Pancreas (tissue), 10 donors: ENCODE measurements around the gene TRIM8. TPM values are rescaled to one million over a fixed set of nuclear protein-coding genes. Genes with fewer than 3 reads are reported as not detected.

Experiments used
- ATAC-seq, 4 donors: fragments of 200-7000 bp; cut with Tn5 transposase; one replicate each; pipeline versions ENCODE4 v1.8.0 to v1.9.1; 2020; ENCODE audit warnings: mild to moderate bottlenecking in 4 of 4, moderate library complexity in 4 of 4
- DNase-seq, 6 donors: peaks; one replicate each; pipeline ENCODE4 v3.0.0-alpha.2; 2020
- FAIRE-seq: peaks from 2 replicates; lab custom pipeline; 2012; peaks lifted over from hg19 to GRCh38; lab: Jason Lieb, UNC
- H3K27ac ChIP-seq, 4 donors: fragments of 200-600 bp; sonication (generic); 1 replicate in 3 of 4; 2 replicates in 1 of 4; pipeline versions ENCODE4 v1.5.0 to v1.8.0; 2020
- H3K27me3 ChIP-seq, 4 donors: fragments of 200-600 bp; one replicate each; pipeline ENCODE4 v1.8.0; 2021
- H3K36me3 ChIP-seq, 3 donors: fragments of 200-600 bp; sonication (generic) in 1 of 3; one replicate each; pipeline versions ENCODE4 v1.5.0 to v1.8.0; 2020 to 2021
- H3K4me1 ChIP-seq, 3 donors: fragments of 200-600 bp; one replicate each; pipeline ENCODE4 v1.8.0; 2021
- H3K4me3 ChIP-seq, 4 donors: fragments of 200-600 bp; sonication (generic) in 2 of 4; one replicate each; pipeline versions ENCODE4 v1.5.0 to v1.8.0; 2020 to 2021
- H3K9me3 ChIP-seq, 4 donors: fragments of 200-600 bp; one replicate each; pipeline ENCODE4 v1.8.0; 2021
- WGBS, 2 donors: extraction: QIAGEN DNeasy Blood & Tissue Kit; methylation state at CpG; one replicate each; pipeline ENCODE4 v1.1.7; 2013; 5-methylcytosine and 5-hydroxymethylcytosine counted together
- intact Hi-C, 3 donors: fragments of 100-400 bp; cut with DNase I; formaldehyde crosslinking; loops; one replicate each; pipeline versions ENCODE4 v1.11.1 to v1.14.2; 2022
- polyA plus RNA-seq, 2 donors: library from polyadenylated mRNA; stranded (reverse); fragments of 200-250 nt; gene quantifications; one replicate each; pipeline ENCODE4 v1.2.3, GENCODE V29; 2013
- total RNA-seq, 6 donors: library from RNA; stranded (reverse); fragmentation: NEBNext Ultra II Directional in 4 of 6; extraction: Animal tissue kit (Norgen Biotek cat#: 25700) in 4 of 6; gene quantifications; one replicate each; pipeline versions ENCODE4 v1.2.1 to v1.2.4, GENCODE V29; 2021 to 2023
- TF ChIP-seq, protein P1 (sequence below), 4 donors: fragments of 200-600 bp; sonication (generic) in 3 of 4; IDR thresholded peaks; one replicate each; pipeline versions ENCODE4 v1.5.0 to v1.8.0; 2021; ENCODE audit warnings: antibody characterized with exemption in 4 of 4
- donor health status: healthy with polysubstance abuse.
- donor health status: DM: no; HTN: no; CAD: no; lungs with moderate emphysema.
- donor health status: DM: no; HTN: no; CAD: no.
- donor health status: control.
- donor health status: control.
- donor health status: Bipolar disorder and iron deficiency.
- donor health status: DM: yes; HTN: yes; CAD: no.
- donor health status: DM: no; HTN: no; CAD: no.
- donor health status: DM: no; HTN: no; CAD: no.
- donor health status: DM: yes; HTN: yes; CAD: no.

TRIM8 gene
- total and polyA plus RNA-seq, 8 donors = 42.2 to 106 (median 74.1) TPM

DNA sequence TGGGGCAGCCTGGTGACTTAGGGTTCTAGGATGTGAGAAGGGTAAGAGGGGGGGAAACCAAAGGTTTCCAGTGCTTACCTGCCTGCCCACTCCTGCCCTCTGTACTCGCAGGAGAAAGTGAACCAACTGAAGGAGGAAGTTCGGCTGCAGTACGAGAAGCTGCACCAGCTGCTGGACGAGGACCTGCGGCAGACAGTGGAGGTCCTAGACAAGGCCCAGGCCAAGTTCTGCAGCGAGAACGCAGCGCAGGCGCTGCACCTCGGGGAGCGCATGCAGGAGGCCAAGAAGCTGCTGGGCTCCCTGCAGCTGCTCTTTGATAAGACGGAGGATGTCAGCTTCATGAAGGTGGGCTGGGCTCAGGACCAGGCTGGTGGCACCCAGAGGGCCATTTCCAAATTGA is 10.7 kb downstream of the TRIM8 start:
- no peak for FAIRE-seq
- peaks cover 0 to 39% (median 27%) of the 10 kb centered on the region in 3 donors for H3K36me3 ChIP-seq

DNA sequence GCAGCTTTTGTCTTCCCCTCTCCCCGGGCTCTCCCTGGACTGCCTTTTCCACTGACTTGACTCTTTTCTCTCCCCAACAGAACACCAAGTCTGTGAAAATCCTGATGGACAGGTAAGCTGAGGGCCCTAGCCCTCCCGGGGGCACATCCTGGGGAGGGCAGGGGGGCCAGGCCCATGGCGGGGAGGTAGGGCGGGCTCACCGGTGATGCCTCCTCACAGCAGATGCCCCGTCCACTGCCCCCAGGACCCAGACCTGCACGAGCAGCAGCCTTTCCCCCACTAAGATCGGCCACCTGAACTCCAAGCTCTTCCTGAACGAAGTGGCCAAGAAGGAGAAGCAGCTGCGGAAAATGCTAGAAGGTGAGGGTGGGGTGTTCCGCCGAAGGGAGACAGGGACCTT is 11.7 kb downstream of the TRIM8 start:
- Histone ChIP-seq H3K27ac (peak overlapping the region in 1 of 4 donors; percentile 80), H3K36me3 (peaks cover 0 to 39% (median 27%) of the 10 kb centered on the region in 3 donors), H3K27me3 (no peaks in the 10 kb centered on the region), H3K4me1 (peaks cover 50 to 60% (median 51%) of the 10 kb centered on the region in 3 donors), H3K4me3 (no peak overlapping the region), H3K9me3 (no peaks in the 10 kb centered on the region)
- FAIRE-seq (no peak), ATAC-seq (no peak), DNase-seq (peak in 1 of 6 donors; percentile 51)
- intact Hi-C loops = no loop called here
- 91 to 95% methylated on average over 12 of the region's 12 CpGs for WGBS, 2 donors
- TF ChIP-seq, protein P1, sequence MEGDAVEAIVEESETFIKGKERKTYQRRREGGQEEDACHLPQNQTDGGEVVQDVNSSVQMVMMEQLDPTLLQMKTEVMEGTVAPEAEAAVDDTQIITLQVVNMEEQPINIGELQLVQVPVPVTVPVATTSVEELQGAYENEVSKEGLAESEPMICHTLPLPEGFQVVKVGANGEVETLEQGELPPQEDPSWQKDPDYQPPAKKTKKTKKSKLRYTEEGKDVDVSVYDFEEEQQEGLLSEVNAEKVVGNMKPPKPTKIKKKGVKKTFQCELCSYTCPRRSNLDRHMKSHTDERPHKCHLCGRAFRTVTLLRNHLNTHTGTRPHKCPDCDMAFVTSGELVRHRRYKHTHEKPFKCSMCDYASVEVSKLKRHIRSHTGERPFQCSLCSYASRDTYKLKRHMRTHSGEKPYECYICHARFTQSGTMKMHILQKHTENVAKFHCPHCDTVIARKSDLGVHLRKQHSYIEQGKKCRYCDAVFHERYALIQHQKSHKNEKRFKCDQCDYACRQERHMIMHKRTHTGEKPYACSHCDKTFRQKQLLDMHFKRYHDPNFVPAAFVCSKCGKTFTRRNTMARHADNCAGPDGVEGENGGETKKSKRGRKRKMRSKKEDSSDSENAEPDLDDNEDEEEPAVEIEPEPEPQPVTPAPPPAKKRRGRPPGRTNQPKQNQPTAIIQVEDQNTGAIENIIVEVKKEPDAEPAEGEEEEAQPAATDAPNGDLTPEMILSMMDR (IDR thresholded peaks at IDR 0.05) = no peak

More for the DNA sequence above, 10.7 kb downstream of the TRIM8 start:
- peaks cover 47 to 60% (median 52%) of the 10 kb centered on the region in 3 donors for H3K4me1 ChIP-seq
- H3K27ac ChIP-seq = peak overlapping the region in 1 of 4 donors; percentile 8
- intact Hi-C loops = no loop called here
- H3K27me3 ChIP-seq = no peaks in the 10 kb centered on the region
- ATAC-seq = no peak
- 74 to 88% methylated on average over 12 of the region's 12 CpGs for WGBS, 2 donors
- H3K4me3 ChIP-seq = no peak overlapping the region
- no peak for DNase-seq
- no peaks in the 10 kb centered on the region for H3K9me3 ChIP-seq
- TF ChIP-seq, protein P1 (IDR thresholded peaks at IDR 0.05) = no peak

DNA sequence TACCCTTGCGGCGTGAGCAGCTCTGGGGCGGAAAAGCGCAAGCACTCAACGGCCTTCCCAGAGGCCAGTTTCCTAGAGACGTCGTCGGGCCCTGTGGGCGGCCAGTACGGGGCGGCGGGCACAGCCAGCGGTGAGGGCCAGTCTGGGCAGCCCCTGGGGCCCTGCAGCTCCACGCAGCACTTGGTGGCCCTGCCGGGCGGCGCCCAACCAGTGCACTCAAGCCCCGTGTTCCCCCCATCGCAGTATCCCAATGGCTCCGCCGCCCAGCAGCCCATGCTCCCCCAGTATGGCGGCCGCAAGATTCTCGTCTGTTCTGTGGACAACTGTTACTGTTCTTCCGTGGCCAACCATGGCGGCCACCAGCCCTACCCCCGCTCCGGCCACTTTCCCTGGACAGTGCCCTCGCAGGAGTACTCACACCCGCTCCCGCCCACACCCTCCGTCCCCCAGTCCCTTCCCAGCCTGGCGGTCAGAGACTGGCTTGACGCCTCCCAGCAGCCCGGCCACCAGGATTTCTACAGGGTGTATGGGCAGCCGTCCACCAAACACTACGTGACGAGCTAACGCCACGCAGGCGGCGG is 12.6 kb downstream of the TRIM8 start:
- WGBS, 2 donors = 86 to 92% methylated on average over 42 of the region's 42 CpGs
- no peak for FAIRE-seq
- Histone ChIP-seq H3K4me1 (peaks cover 49 to 60% (median 55%) of the 10 kb centered on the region in 3 donors), H3K36me3 (peaks cover 0 to 39% (median 27%) of the 10 kb centered on the region in 3 donors), H3K27me3 (no peaks in the 10 kb centered on the region), H3K4me3 (no peak overlapping the region), H3K9me3 (no peaks in the 10 kb centered on the region), H3K27ac (peak overlapping the region; percentile 69 to 88 (median 80))
- peak in 3 of 6 donors; percentile 50 to 66 (median 57) for DNase-seq
- intact Hi-C loops = no loop called here
- TF ChIP-seq, protein P1 (IDR thresholded peaks at IDR 0.05) = no peak
- ATAC-seq = no peak

DNA sequence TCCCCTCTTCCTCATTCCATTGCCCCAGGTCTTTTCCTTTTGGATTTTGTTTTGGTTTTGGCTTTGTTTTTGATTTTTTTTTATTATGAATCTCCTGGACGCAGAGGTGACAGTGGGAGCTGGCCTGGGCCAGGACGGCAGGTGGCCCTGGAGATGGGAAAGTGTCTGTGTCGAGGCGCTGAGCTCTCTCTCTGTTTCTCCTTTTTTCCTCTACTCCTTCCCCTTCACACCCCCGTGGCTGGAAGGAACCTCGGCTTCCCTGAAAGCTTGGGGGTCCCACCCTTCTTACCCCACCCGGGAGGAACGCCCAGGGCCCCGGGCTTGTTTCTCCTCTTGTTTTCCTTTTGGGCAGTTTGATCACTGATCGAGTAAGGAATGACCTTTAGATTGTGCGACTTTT is 13.2 kb downstream of the TRIM8 start:
- Histone ChIP-seq H3K27me3 (no peaks in the 10 kb centered on the region), H3K4me3 (no peak overlapping the region), H3K9me3 (no peaks in the 10 kb centered on the region), H3K4me1 (peaks cover 49 to 56% (median 55%) of the 10 kb centered on the region in 3 donors), H3K36me3 (peaks cover 0 to 39% (median 27%) of the 10 kb centered on the region in 3 donors), H3K27ac (peak overlapping the region; percentile 69 to 88 (median 80))
- intact Hi-C loops = no loop called here
- 39 to 50% methylated on average over 11 of the region's 11 CpGs for WGBS, 2 donors
- DNase-seq (peak in 1 of 6 donors; percentile 34), ATAC-seq (no peak), FAIRE-seq (no peak)
- TF ChIP-seq, protein P1 (IDR thresholded peaks at IDR 0.05) = no peak
